ENCODE data around the gene CALU.

- TF ChIP-seq CTCF (IDR thresholded peaks at IDR 0.05; ENCODE audit: borderline replicate concordance, extremely low read depth, low read length, poor library complexity, severe bottlenecking): no peak
- TF ChIP-seq EZH2 (IDR thresholded peaks at IDR 0.05; ENCODE audit: borderline replicate concordance, low read depth, low read length, severe bottlenecking): no peak
Measured at GRCh38 chr7:128804484-128804883, 65.3 kb downstream of the CALU start.
